Fibroblast of lung (primary cell): ENCODE measurements around the gene MAP2K5. TPM values are rescaled to one million over a fixed set of nuclear protein-coding genes. Genes with fewer than 3 reads are reported as not detected.

Experiments
- DNase-seq, 2 donors: peaks; one replicate each; pipeline versions ENCODE4 v3.0.0 to v3.0.0-alpha.2; 2010; ENCODE audit warnings: low read depth in 2 of 2
- H2AFZ ChIP-seq: 2 replicates; pipeline ENCODE4 v1.5.1; 2012; ENCODE audit warnings: low read length, control low read depth, inconsistent platforms
- H3K27ac ChIP-seq: 2 replicates; pipeline ENCODE4 v1.5.1; 2011; ENCODE audit warnings: low read length, control low read depth; ENCODE audit not compliant: insufficient read depth
- H3K27me3 ChIP-seq: 2 replicates; pipeline ENCODE4 v1.5.1; 2011; ENCODE audit warnings: mild to moderate bottlenecking, low read length; ENCODE audit not compliant: control insufficient read depth, insufficient read depth
- H3K36me3 ChIP-seq: 2 replicates; pipeline ENCODE4 v1.5.1; 2011; ENCODE audit warnings: low read length; ENCODE audit not compliant: control insufficient read depth, insufficient read depth
- H3K4me1 ChIP-seq: 2 replicates; pipeline ENCODE4 v1.5.1; 2011; ENCODE audit warnings: low read length; ENCODE audit not compliant: control insufficient read depth, insufficient read depth; ENCODE audit errors: extremely low read depth
- H3K4me2 ChIP-seq: 2 replicates; pipeline ENCODE4 v1.5.1; 2011; ENCODE audit warnings: low read length, control low read depth; ENCODE audit not compliant: insufficient read depth; ENCODE audit errors: extremely low read depth
- H3K4me3 ChIP-seq, 4 experiments: fragments of 200-600 bp in 1 of 4; sonication (generic) in 1 of 4; replicated peaks in 1 of 4; 2 replicates each; pipeline ENCODE4 v1.5.1; 2011 to 2016; ENCODE audit warnings: low read length in 4 of 4, low read depth in 3 of 4, mild to moderate bottlenecking in 3 of 4, control low read depth in 2 of 4, inconsistent platforms in 1 of 4, mixed read lengths in 1 of 4; ENCODE audit not compliant: insufficient read depth in 1 of 4; ENCODE audit errors: control extremely low read depth in 1 of 4
- H3K79me2 ChIP-seq: 2 replicates; pipeline ENCODE4 v1.5.1; 2012; ENCODE audit warnings: mild to moderate bottlenecking, low read length, inconsistent platforms; ENCODE audit not compliant: control insufficient read depth, insufficient read depth
- H3K9ac ChIP-seq: 2 replicates; pipeline ENCODE4 v1.5.1; 2011; ENCODE audit warnings: mild to moderate bottlenecking, low read length, control low read depth; ENCODE audit not compliant: insufficient read depth
- H3K9me3 ChIP-seq: 2 replicates; pipeline ENCODE4 v1.5.1; 2012; ENCODE audit warnings: low read depth, low read length; ENCODE audit not compliant: control insufficient read depth, insufficient read depth
- H4K20me1 ChIP-seq: 2 replicates; pipeline ENCODE4 v1.5.1; 2011; ENCODE audit warnings: low read length; ENCODE audit not compliant: control insufficient read depth, insufficient read depth; ENCODE audit errors: extremely low read depth
- CTCF ChIP-seq, 2 donors: IDR thresholded peaks in 1 of 2; conservative IDR thresholded peaks in 1 of 2; 1 replicate in 1 of 2; 2 replicates in 1 of 2; pipeline ENCODE4 v1.5.1; 2011 to 2012; ENCODE audit warnings: low read length in 2 of 2, control low read depth in 1 of 2, inconsistent platforms in 1 of 2, low read depth in 1 of 2, mild to moderate bottlenecking in 1 of 2
- EZH2 ChIP-seq: IDR thresholded peaks from 2 replicates; pipeline ENCODE4 v1.5.1; 2012; ENCODE audit warnings: low read length, control low read depth, mild to moderate bottlenecking; ENCODE audit errors: missing control alignments
- polyA plus RNA-seq, 2 donors: library from polyadenylated mRNA; depleted of rRNA in 1 of 2; stranded (reverse) in 1 of 2; unstranded in 1 of 2; fragments of >200 nt; gene quantifications; 2 replicates each; pipeline ENCODE4 v1.2.1, GENCODE V29; 2011 to 2012; ENCODE audit warnings: missing spikeins in 1 of 2
- total RNA-seq: library from RNA; depleted of rRNA; stranded (reverse); fragments of >200 nt; gene quantifications from 2 replicates; pipeline ENCODE4 v1.2.1, GENCODE V29; 2014

MAP2K5 gene
- total and polyA plus RNA-seq, 2 donors (not counting 1 experiment from before 2014, with no cell fraction given), result 5.7 to 10.2 TPM

- H3K4me3 ChIP-seq, result no peak overlapping the region
- no peak overlapping the region for H3K4me2 ChIP-seq
- H3K27ac ChIP-seq, result no peak overlapping the region
- no peaks in the 10 kb centered on the region for H3K27me3 ChIP-seq
- H3K79me2 ChIP-seq, result no peaks in the 10 kb centered on the region
- no peak for TF ChIP-seq EZH2
- TF ChIP-seq CTCF (conservative IDR thresholded peaks at IDR 0.05 in 1 of 2, IDR thresholded peaks at IDR 0.05 in 1 of 2; ENCODE audit: low read depth in 1 of 2, low read length in 2 of 2), result no peak
- no peaks in the 10 kb centered on the region for H3K4me1 ChIP-seq
- H4K20me1 ChIP-seq, result no peaks in the 10 kb centered on the region
- no peak overlapping the region for H3K9ac ChIP-seq
- no peaks in the 10 kb centered on the region for H3K36me3 ChIP-seq
- no peak for DNase-seq
- no peak overlapping the region for H2AFZ ChIP-seq
- H3K9me3 ChIP-seq, result no peaks in the 10 kb centered on the region
Observed at GRCh38 chr15:67779549-67780111, 237.1 kb downstream of the MAP2K5 start.

GRCh38 chr15:67781061-67781460, 238.6 kb downstream of the MAP2K5 start:
- no peaks in the 10 kb centered on the region for H3K4me1 ChIP-seq
- no peaks in the 10 kb centered on the region for H3K9me3 ChIP-seq
- no peaks in the 10 kb centered on the region for H3K79me2 ChIP-seq
- H3K27ac ChIP-seq, result no peak overlapping the region
- no peak for TF ChIP-seq CTCF (conservative IDR thresholded peaks at IDR 0.05 in 1 of 2, IDR thresholded peaks at IDR 0.05 in 1 of 2; ENCODE audit: low read depth in 1 of 2, low read length in 2 of 2)
- no peak overlapping the region for H3K4me2 ChIP-seq
- no peak overlapping the region for H3K4me3 ChIP-seq
- no peak for DNase-seq
- H3K9ac ChIP-seq, result no peak overlapping the region
- H3K27me3 ChIP-seq, result no peaks in the 10 kb centered on the region
- no peaks in the 10 kb centered on the region for H3K36me3 ChIP-seq
- H2AFZ ChIP-seq, result no peak overlapping the region
- H4K20me1 ChIP-seq, result no peaks in the 10 kb centered on the region

- Histone ChIP-seq H4K20me1 (no peaks in the 10 kb centered on the region), H2AFZ (no peak overlapping the region), H3K27me3 (no peaks in the 10 kb centered on the region), H3K4me2 (no peak overlapping the region), H3K9ac (no peak overlapping the region), H3K36me3 (no peaks in the 10 kb centered on the region), H3K4me3 (no peak overlapping the region), H3K27ac (no peak overlapping the region), H3K79me2 (no peaks in the 10 kb centered on the region), H3K4me1 (no peaks in the 10 kb centered on the region), H3K9me3 (no peaks in the 10 kb centered on the region)
- no peak for DNase-seq
- TF ChIP-seq EZH2 (no peak), CTCF (conservative IDR thresholded peaks at IDR 0.05 in 1 of 2, IDR thresholded peaks at IDR 0.05 in 1 of 2; ENCODE audit: low read depth in 1 of 2, low read length in 2 of 2) (no peak)
Observed at GRCh38 chr15:67781907-67782690, 239.6 kb downstream of the MAP2K5 start.
